Gastrocnemius medialis (tissue), 4 donors: ENCODE results near the gene GLB1L. TPM values are rescaled to one million over a fixed set of nuclear protein-coding genes. Genes with fewer than 3 reads are reported as not detected.
"Not testable (repeated sequence)": the region's sequence is repeated elsewhere in the genome, so short reads cannot be mapped to it uniquely, and the experiment has no call there.

Source experiments
- ATAC-seq, 2 donors: fragments of 150-250 bp; one replicate each; pipeline ENCODE4 v1.9.1; 2016
- DNase-seq, 2 donors: peaks; one replicate each; pipeline ENCODE4 v3.0.0-alpha.2; 2019
- H3K27ac ChIP-seq, 4 donors: fragments of 200-600 bp; sonication (generic); 1 replicate in 1 of 4; 2 replicates in 3 of 4; pipeline ENCODE4 v1.5.1; 2016 to 2018; ENCODE audit warnings: mild to moderate bottlenecking in 2 of 4, moderate library complexity in 1 of 4
- H3K27me3 ChIP-seq, 3 donors: fragments of 200-600 bp; sonication (generic) in 2 of 3; 1 replicate in 1 of 3; 2 replicates in 2 of 3; pipeline versions ENCODE4 v1.5.1 to v1.6.0; 2016 to 2019; ENCODE audit warnings: mild to moderate bottlenecking in 1 of 3, moderate library complexity in 1 of 3
- H3K36me3 ChIP-seq, 2 donors: fragments of 200-600 bp; sonication (generic) in 1 of 2; one replicate each; pipeline ENCODE4 v1.5.1; 2017 to 2018
- H3K4me1 ChIP-seq, 2 donors: fragments of 200-600 bp; sonication (generic) in 1 of 2; one replicate each; pipeline ENCODE4 v1.5.1; 2016 to 2017; ENCODE audit warnings: mild to moderate bottlenecking in 2 of 2
- H3K4me3 ChIP-seq, 4 donors: fragments of 200-600 bp; sonication (generic) in 3 of 4; 1 replicate in 1 of 4; 2 replicates in 3 of 4; pipeline ENCODE4 v1.5.1; 2016 to 2019; ENCODE audit warnings: mild to moderate bottlenecking in 2 of 4
- H3K9me3 ChIP-seq, 3 donors: fragments of 200-600 bp; sonication (generic) in 2 of 3; 1 replicate in 1 of 3; 2 replicates in 2 of 3; pipeline ENCODE4 v1.5.1; 2016 to 2019
- POLR2A ChIP-seq, 2 donors: fragments of 450-650 bp; IDR thresholded peaks; one replicate each; pipeline ENCODE4 v1.6.1; 2017; ENCODE audit warnings: antibody characterized with exemption in 2 of 2, mild to moderate bottlenecking in 2 of 2, moderate library complexity in 2 of 2
- in situ Hi-C, 4 donors: fragments of 200-750 bp; cut with MboI; loops; one replicate each; pipeline versions ENCODE4 v1.15.0 to v1.8.0; 2017; ENCODE audit warnings: low sequenced_read_pairs in 4 of 4
- intact Hi-C: fragments of 100-400 bp; cut with DNase I; formaldehyde crosslinking; loops from one replicate; pipeline ENCODE4 v1.15.1; 2023; ENCODE audit warnings: low total_unique reads
- total RNA-seq, 4 donors: library from RNA; depleted of rRNA; stranded (reverse); fragments of >200 nt; gene quantifications; one replicate each; pipeline versions ENCODE4 v1.1.0 to v1.2.3, GENCODE V29; 2016
- TF ChIP-seq, protein P1 (sequence below), 5 experiments: fragments of 450-650 bp in 3 of 5; fragments of 200-600 bp in 2 of 5; sonication (generic) in 2 of 5; IDR thresholded peaks in 4 of 5; conservative IDR thresholded peaks in 1 of 5; 1 replicate in 4 of 5; 2 replicates in 1 of 5; pipeline ENCODE4 v1.5.1; 2016 to 2019; ENCODE audit warnings: antibody characterized with exemption in 5 of 5, mild to moderate bottlenecking in 3 of 5, moderate library complexity in 3 of 5

GLB1L gene
- total RNA-seq, 4 donors from 2014 or later = 1.0 to 3.6 (median 1.3) TPM

DNA sequence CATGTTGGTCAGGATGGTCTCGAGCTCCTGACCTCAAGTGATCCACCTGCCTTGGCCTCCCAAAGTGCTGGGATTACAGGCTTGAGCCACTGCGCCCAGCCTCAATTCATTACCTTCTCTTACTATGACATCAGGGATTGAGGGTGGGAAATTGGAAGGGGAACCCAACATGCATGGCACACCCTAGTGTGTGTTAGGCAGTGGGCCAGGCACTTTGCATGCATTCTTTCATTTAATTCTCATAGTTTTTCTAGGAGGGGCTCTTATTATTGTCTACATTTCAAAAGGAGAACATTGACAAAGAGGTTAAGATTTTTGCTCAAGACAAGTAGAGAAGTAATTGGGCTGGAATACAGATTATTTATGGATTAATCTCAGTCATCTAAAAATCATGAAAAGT lies 23.1 kb upstream of the GLB1L start:
- Histone ChIP-seq H3K9me3 (no peaks in the 10 kb centered on the region), H3K4me3 (no peak overlapping the region), H3K27me3 (no peaks in the 10 kb centered on the region), H3K27ac (no peak overlapping the region), H3K36me3 (no peaks in the 10 kb centered on the region), H3K4me1 (no peaks in the 10 kb centered on the region)
- DNase-seq (no peak), ATAC-seq (no peak)
- intact Hi-C loops = no loop called here
- in situ Hi-C loops = no loop called here
- TF ChIP-seq, protein P1, sequence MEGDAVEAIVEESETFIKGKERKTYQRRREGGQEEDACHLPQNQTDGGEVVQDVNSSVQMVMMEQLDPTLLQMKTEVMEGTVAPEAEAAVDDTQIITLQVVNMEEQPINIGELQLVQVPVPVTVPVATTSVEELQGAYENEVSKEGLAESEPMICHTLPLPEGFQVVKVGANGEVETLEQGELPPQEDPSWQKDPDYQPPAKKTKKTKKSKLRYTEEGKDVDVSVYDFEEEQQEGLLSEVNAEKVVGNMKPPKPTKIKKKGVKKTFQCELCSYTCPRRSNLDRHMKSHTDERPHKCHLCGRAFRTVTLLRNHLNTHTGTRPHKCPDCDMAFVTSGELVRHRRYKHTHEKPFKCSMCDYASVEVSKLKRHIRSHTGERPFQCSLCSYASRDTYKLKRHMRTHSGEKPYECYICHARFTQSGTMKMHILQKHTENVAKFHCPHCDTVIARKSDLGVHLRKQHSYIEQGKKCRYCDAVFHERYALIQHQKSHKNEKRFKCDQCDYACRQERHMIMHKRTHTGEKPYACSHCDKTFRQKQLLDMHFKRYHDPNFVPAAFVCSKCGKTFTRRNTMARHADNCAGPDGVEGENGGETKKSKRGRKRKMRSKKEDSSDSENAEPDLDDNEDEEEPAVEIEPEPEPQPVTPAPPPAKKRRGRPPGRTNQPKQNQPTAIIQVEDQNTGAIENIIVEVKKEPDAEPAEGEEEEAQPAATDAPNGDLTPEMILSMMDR (IDR thresholded peaks at IDR 0.05 in 4 of 5, conservative IDR thresholded peaks at IDR 0.05 in 1 of 5) = no peak
- no peak for TF ChIP-seq POLR2A (IDR thresholded peaks at IDR 0.05)

DNA sequence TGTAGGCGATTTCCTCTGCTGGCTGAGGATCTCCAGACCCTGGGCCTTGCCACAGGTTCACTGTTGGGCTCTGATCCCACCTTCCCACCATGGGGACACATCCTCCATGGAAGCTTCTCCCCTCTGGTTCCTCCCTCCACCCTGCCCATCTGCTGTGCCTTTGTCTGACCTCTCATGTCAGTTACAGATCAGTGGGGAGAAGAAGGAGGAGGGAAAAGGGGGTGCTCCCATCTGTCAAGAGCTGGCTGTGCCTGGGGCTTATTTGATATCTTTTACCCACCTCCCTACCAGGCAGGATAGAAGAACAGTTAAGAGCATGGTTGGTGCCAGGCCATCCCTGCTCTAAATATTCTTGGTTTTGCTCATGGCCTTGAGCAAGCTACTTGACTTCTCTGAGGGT lies 21.6 kb upstream of the GLB1L start:
- no peak for TF ChIP-seq POLR2A (IDR thresholded peaks at IDR 0.05)
- TF ChIP-seq, protein P1 (IDR thresholded peaks at IDR 0.05 in 4 of 5, conservative IDR thresholded peaks at IDR 0.05 in 1 of 5) = no peak
- Histone ChIP-seq H3K9me3 (no peaks in the 10 kb centered on the region), H3K36me3 (no peaks in the 10 kb centered on the region), H3K27ac (no peak overlapping the region), H3K4me1 (no peaks in the 10 kb centered on the region), H3K4me3 (no peak overlapping the region), H3K27me3 (no peaks in the 10 kb centered on the region)
- in situ Hi-C loops (no loop called here), intact Hi-C loops (no loop called here)
- DNase-seq = no peak
- no peak for ATAC-seq

DNA sequence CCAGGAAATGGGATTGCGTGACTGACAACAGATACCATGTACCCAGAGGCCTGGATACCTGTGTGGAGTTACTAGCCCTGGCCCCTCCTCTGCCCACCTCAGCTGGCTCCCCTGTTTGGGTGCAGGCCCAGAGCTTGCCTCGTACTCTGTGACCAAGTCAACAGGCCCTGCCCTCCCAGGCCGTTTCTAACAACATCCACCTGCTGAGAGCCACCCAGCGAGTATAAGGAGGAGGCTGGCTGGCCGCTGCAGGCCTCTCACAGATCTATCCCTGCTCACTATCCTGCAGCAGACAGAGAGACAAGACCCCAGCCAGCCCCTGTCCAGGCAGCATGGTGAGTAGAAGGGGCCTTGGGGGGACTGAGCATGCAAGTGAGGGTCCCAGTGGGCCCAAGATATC lies 21.0 kb upstream of the GLB1L start:
- in situ Hi-C loops = no loop called here
- Histone ChIP-seq H3K9me3 (no peaks in the 10 kb centered on the region), H3K4me3 (no peak overlapping the region), H3K4me1 (no peaks in the 10 kb centered on the region), H3K36me3 (no peaks in the 10 kb centered on the region), H3K27me3 (no peaks in the 10 kb centered on the region), H3K27ac (no peak overlapping the region)
- intact Hi-C loops = no loop called here
- no peak for DNase-seq
- no peak for TF ChIP-seq POLR2A (IDR thresholded peaks at IDR 0.05)
- TF ChIP-seq, protein P1 (IDR thresholded peaks at IDR 0.05 in 4 of 5, conservative IDR thresholded peaks at IDR 0.05 in 1 of 5) = no peak
- ATAC-seq = no peak

DNA sequence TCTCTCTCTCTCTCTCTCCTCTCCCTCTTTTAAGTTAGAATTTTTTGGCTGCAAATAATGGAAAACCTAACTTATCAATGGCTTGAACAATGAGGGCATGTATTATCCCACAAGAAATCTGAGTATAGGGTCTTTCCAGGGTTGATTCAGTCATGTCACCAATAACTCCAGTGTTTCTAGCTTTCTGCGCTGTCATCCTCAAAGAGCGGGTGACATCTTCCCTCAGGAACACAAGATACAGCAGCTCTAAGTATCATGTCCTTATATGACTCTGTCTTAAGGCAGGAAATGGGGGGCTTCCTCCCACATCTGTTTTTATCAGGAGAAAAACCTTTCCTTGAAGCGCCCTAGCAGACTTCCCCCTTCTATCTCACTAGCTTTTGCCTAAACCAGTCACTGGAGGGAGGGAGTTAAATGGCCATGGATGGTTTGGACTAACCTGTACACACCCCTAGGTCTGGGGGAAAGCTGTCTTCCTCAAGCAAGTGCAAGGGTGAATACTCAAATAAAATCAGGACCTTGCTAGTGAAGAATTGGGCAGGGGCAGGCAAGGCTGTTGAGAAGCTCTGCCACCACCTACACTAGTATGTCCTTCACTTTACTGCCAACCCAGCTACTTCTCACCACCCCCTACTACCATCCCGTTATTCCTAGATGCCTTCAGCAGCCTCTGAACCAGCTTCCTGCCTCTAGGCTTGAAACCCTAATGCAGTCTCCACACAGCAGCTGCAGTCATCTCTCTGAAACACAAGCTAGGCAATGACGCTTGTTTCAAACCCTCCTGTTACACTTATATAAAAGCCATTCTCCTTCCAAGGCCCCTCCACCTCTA lies 16.0 kb upstream of the GLB1L start:
- Histone ChIP-seq H3K9me3 (no peaks in the 10 kb centered on the region), H3K27me3 (no peaks in the 10 kb centered on the region), H3K27ac (no peak overlapping the region), H3K4me1 (no peaks in the 10 kb centered on the region), H3K4me3 (no peak overlapping the region), H3K36me3 (no peaks in the 10 kb centered on the region)
- TF ChIP-seq, protein P1 (IDR thresholded peaks at IDR 0.05 in 4 of 5, conservative IDR thresholded peaks at IDR 0.05 in 1 of 5) = no peak
- TF ChIP-seq POLR2A (IDR thresholded peaks at IDR 0.05) = no peak
- intact Hi-C loops (no loop called here), in situ Hi-C loops (no loop called here)
- no peak for ATAC-seq
- DNase-seq = no peak

DNA sequence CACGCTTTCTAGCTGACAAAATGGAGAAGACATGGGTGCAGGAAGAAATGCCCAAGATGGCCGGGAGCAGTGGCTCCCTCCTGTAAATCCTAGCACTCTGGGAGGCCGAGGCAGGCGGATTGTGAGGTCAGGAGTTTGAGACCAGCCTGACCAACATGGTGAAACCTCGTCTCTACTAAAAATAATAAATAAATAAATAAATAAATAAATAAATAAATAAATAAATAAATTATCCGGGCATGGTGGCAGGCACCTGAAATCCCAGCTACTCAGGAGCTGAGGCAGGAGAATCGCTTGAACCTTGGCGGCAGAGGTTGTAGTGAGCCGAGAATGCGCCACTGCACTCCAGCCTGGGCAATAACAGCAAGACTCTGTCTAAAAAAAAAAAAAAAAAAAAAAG lies 13.7 kb upstream of the GLB1L start:
- H3K27me3 ChIP-seq, H3K4me1 ChIP-seq, in situ Hi-C loops, H3K9me3 ChIP-seq, intact Hi-C loops, DNase-seq, H3K4me3 ChIP-seq, H3K27ac ChIP-seq, H3K36me3 ChIP-seq, ATAC-seq: not testable (repeated sequence)
